KBM-7 (cell line): ENCODE data around the gene ELAVL2.
"Not testable (repeated sequence)": the region's sequence is repeated elsewhere in the genome, so short reads cannot be mapped to it uniquely, and the experiment has no call there.

Experiments used
- DNase-seq: peaks from one replicate; pipeline ENCODE4 v3.0.0-alpha.2; 2015
- in situ Hi-C: fragments of 300-500 bp; cut with MboI; formaldehyde crosslinking; loops from 2 replicates; pipeline ENCODE4 v1.14.3; 2020; ENCODE audit warnings: low sequenced_read_pairs, low pct_unique_long_range_greater_than_20kb, mixed read lengths

ELAVL2 gene

GRCh38 chr9:23733495-23734078 lies 92.5 kb downstream of the ELAVL2 start:
- no peak for DNase-seq
- in situ Hi-C loops: no loop called here

- no peak for DNase-seq
- in situ Hi-C loops: no loop called here
Observed at GRCh38 chr9:23731353-23731752, 94.7 kb downstream of the ELAVL2 start.

DNA sequence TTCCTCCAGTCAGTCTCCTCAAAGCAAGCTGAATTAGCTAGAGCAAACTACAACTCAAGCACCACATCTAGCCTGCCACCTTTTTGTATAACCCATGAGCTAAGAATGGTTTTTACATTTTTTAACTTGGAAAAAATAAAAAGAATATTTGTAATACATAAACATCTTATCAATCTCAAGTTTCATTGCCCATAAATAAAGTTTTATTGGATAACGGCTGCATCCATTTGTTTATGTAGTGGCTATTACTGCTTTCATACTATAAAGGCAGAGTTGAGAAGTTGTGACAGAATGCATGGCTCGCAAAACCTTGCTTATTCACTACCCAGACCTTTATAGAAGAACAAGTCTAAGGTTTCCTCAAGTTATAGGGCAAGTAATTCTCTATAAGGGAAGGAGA lies 95.7 kb downstream of the ELAVL2 start:
- DNase-seq: no peak
- in situ Hi-C loops: no loop called here

DNA sequence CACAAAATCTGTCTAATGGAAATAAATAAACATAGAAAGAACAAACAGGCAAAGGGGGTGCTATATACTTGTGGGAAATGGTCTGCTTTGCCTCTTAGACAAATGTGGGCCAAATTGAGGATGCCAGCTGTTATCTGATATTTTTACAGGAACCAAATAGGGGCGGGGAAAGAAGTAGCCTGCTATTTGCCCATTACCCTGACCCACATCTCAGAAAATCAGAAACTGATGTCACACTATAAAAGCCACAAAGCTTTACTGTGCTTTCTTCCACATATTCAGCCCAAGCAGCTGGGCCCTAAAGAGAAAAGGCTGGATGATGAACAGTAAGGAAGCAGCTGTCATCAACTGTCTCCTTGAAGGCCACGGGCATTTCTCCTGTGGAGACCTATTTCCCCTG lies 97.3 kb downstream of the ELAVL2 start:
- in situ Hi-C loops: no loop called here

GRCh38 chr9:23725279-23725946 lies 100.6 kb downstream of the ELAVL2 start:
- DNase-seq: no peak
- in situ Hi-C loops: no loop called here

More for the DNA sequence above, 97.3 kb downstream of the ELAVL2 start:
- DNase-seq: no peak

- in situ Hi-C loops: no loop called here
- no peak for DNase-seq
Observed at GRCh38 chr9:23723672-23724071, 102.4 kb downstream of the ELAVL2 start.

DNA sequence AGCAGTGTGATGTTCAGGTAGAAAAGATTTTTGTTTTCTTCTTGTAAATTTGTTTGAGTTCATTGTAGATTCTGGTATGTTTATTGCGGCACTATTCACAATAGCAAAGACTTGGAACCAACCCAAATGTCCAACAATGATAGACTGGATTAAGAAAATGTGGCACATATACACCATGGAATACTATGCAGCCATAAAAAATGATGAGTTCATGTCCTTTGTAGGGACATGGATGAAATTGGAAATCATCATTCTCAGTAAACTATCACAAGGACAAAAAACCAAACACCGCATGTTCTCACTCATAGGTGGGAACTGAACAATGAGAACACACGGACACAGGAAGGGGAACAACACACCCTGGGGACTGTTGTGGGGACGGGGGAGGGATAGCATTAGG lies 103.0 kb downstream of the ELAVL2 start:
- in situ Hi-C loops, DNase-seq: not testable (repeated sequence)

GRCh38 chr9:23721466-23721865 lies 104.6 kb downstream of the ELAVL2 start:
- no peak for DNase-seq
- in situ Hi-C loops: no loop called here

- DNase-seq: no peak
- in situ Hi-C loops: no loop called here
Observed at GRCh38 chr9:23717505-23717904, 108.5 kb downstream of the ELAVL2 start.

- no peak for DNase-seq
- in situ Hi-C loops: no loop called here
Observed at GRCh38 chr9:23707249-23707648, 118.8 kb downstream of the ELAVL2 start.

DNA sequence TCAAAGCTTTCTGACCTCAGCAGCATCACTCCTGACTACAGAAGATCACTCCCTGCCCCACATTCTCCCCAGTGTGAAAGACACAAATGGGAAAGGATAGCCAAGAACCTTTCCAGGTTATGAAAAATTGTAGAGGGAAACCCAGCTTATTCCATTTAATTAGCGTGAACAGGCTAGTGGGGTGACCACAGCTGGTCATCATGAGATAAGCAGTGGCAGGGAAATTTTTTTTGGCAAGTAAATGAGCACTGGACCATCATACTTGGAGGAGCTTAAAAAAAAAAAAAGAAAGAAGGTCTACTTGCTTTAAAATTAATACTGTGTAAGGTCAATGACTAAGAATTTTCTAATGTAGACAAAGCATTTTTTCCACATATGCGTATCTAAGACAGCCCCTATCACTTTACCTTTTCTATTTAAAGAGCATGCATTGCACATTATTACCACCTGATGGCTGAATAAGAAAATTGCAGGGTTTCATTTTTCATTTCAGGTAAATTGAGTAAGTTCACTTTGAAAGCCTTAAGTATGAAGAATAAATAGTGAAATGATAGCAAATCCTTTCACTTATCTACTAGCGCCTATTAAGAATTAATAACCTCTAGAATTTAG lies 123.6 kb downstream of the ELAVL2 start:
- in situ Hi-C loops: no loop called here
- no peak for DNase-seq

GRCh38 chr9:23701291-23701690 lies 124.7 kb downstream of the ELAVL2 start:
- in situ Hi-C loops: no loop called here
- no peak for DNase-seq

DNA sequence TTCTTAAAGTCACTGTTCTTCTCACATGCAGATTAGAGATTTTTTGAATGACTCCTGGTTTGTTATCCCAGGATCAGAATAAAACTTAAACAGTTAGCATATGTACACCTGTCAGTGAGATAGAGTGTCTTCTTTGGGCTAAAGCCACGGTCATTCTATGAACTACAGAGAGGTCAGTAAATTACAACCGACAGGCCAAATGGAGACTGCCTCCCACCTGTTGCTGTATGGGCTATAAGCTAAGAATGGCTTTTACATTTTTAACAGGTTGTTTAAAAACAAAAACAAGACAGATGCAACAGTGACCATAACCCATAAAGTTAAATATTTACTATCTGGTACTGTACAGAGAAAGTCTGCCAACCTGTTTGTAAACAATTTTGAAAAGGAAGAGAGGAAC lies 125.7 kb downstream of the ELAVL2 start:
- DNase-seq: no peak
- in situ Hi-C loops: no loop called here

DNA sequence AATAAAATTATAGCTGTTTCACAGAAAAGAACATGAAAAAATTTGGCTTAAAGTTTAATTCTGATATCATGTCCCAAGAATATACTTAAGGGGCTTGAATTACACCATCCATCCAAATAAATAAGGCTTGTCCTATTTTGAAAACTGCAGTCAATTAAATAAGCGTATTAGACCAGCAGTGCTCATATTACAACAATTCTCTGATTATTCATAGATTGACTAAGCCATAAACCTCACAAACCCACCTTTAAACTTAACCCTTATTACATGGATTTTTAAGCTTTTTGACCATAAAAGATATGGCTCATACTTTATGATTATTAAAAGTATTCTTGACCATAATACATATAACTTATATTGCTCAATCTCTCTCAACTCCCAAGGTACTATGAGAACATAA lies 127.9 kb downstream of the ELAVL2 start:
- DNase-seq: no peak
- in situ Hi-C loops: no loop called here

GRCh38 chr9:23695572-23695971 lies 130.5 kb downstream of the ELAVL2 start:
- in situ Hi-C loops: no loop called here
- DNase-seq: no peak

DNA sequence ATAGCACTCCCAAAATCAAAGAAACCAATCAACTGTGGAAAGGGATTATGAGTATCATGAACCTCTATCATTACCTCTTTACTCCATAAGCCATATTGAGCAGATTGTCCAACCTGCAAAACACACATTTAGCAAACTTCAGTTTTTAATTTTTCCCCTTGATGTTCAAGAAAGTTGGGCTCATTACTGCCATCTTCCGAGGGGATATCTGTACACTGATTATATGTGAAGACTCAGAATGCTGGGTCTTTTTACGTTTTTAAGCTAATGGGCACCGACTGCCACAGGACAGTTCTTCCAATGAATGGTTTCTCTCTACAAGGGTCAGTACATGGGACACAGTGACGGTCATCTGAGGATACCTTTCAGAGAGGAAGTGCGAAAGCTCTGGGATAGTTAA lies 132.7 kb downstream of the ELAVL2 start:
- in situ Hi-C loops: no loop called here

DNA sequence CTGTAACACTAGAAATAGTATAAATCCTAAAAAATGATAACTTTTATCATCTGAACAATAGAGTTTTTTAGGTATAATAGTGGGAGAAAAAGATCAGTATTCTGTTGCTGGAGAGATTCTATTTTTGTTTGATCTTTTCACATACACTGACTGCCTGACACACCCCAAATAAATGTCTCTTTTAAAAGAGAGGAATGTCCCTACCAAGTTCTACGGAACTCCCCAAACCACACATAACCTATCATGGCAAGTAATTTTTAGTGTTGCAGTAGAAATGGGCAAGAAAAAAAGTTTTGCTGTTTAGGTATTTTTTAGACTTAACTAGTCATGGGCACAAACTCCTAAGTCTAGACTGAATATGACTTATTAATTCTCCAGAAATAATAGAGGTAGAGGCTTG lies 139.1 kb downstream of the ELAVL2 start:
- in situ Hi-C loops: no loop called here
- DNase-seq: no peak

More for the DNA sequence above, 132.7 kb downstream of the ELAVL2 start:
- no peak for DNase-seq

DNA sequence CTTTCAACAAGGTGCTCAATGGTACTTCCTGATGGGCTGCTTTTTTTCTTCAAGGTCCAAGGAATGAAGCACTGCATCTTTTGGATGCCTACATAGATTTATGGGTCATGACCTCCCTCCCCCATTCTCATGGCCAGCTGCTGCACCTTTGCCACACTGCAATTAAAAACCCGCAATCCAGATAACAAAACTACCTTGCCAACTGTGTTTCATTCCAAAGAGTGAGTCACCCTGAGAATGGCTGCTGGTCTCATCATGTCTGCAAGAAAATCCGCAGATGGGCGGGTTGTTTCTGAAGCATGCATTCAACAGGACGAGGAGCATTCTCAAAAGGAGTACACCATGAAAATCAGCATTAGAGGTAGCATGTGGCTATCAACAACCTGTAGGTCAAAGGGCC lies 139.8 kb downstream of the ELAVL2 start:
- in situ Hi-C loops: no loop called here
- no peak for DNase-seq

GRCh38 chr9:23683611-23684061 lies 142.4 kb downstream of the ELAVL2 start:
- no peak for DNase-seq
- in situ Hi-C loops: no loop called here

GRCh38 chr9:23682891-23683431 lies 143.1 kb downstream of the ELAVL2 start:
- no peak for DNase-seq
- in situ Hi-C loops: no loop called here
